A549 (cell line): ENCODE results near the gene PSMB8. TPM values are rescaled to one million over a fixed set of nuclear protein-coding genes. Genes with fewer than 3 reads are reported as not detected.

Source experiments
- ATAC-seq, 2 experiments: fragments of 200-7000 bp in 1 of 2; fragments of >200 bp in 1 of 2; cut with Nextera tagmentation in 1 of 2; cut with Tn5 transposase in 1 of 2; 3 replicates each; pipeline versions ENCODE4 v1.8.0 to v1.9.1; 2018 to 2020; ENCODE audit warnings: mild to moderate bottlenecking in 1 of 2, moderate library complexity in 1 of 2
- CTCF ChIA-PET: fragments of 300-600 bp; sonication (Branson Sonifier 250); formaldehyde crosslinking; extraction: SDS; loops from one replicate; lab custom pipeline; 2021; ENCODE audit warnings: antibody characterized with exemption, inconsistent platforms; lab: Yijun Ruan, JAX
- POLR2A ChIA-PET: fragments of 350-600 bp; formaldehyde crosslinking; extraction: SDS; loops from one replicate; lab custom pipeline; 2021; ENCODE audit warnings: antibody characterized with exemption, inconsistent platforms; lab: Yijun Ruan, JAX
- DNase-seq, 2 experiments: peaks; one replicate each; pipeline versions ENCODE4 v3.0.0 to v3.0.0-alpha.2; 2011 to 2016; ENCODE audit warnings: low read depth in 1 of 2, low spot score in 1 of 2
- FAIRE-seq: peaks from 2 replicates; lab custom pipeline; 2011; peaks lifted over from hg19 to GRCh38; lab: Jason Lieb, UNC
- H3K27ac ChIP-seq, 2 experiments: fragments of >200 bp; sonication (Bioruptor Twin); formaldehyde crosslinking; 3 replicates each; pipeline ENCODE4 v1.5.1; 2016 to 2017
- H3K4me1 ChIP-seq: fragments of >200 bp; sonication (Bioruptor Twin); formaldehyde crosslinking; 3 replicates; pipeline ENCODE4 v1.6.1; 2016
- H3K4me2 ChIP-seq: fragments of >200 bp; sonication (Bioruptor Twin); formaldehyde crosslinking; 3 replicates; pipeline ENCODE4 v1.6.1; 2016
- H3K4me3 ChIP-seq: fragments of >200 bp; sonication (Bioruptor Twin); formaldehyde crosslinking; 3 replicates; pipeline ENCODE4 v1.5.1; 2016
- H3K9me3 ChIP-seq: fragments of >200 bp; sonication (Bioruptor Twin); formaldehyde crosslinking; 3 replicates; pipeline ENCODE4 v1.6.1; 2016
- BHLHE40 ChIP-seq: IDR thresholded peaks from 2 replicates; pipeline ENCODE4 v1.6.1; 2012; ENCODE audit warnings: low read depth, low read length, inconsistent platforms
- EHF ChIP-seq: fragments of 250-450 bp; sonication (Bioruptor Pico); IDR thresholded peaks from 2 replicates; pipeline ENCODE4 v1.5.0; 2020; ENCODE audit warnings: mild to moderate bottlenecking
- EP300 ChIP-seq, 2 experiments: fragments of >200 bp; sonication (Bioruptor Twin); formaldehyde crosslinking; IDR thresholded peaks; 2 replicates in 1 of 2; 3 replicates in 1 of 2; pipeline ENCODE4 v1.6.1; 2016 to 2017
- FOSB ChIP-seq: fragments of 250-450 bp; sonication (Bioruptor Pico); IDR thresholded peaks from 2 replicates; pipeline ENCODE4 v1.5.0; 2020; ENCODE audit warnings: mild to moderate bottlenecking, moderate library complexity
- FOSL2 ChIP-seq, 2 experiments: fragments of 450-650 bp in 1 of 2; fragments of >200 bp in 1 of 2; sonication (Bioruptor Twin) in 1 of 2; formaldehyde crosslinking; IDR thresholded peaks; 2 replicates each; pipeline versions ENCODE4 v1.5.0 to v1.6.1; 2016 to 2020; ENCODE audit warnings: mild to moderate bottlenecking in 1 of 2, moderate library complexity in 1 of 2
- FOXS1 ChIP-seq: fragments of 250-450 bp; sonication (Bioruptor Pico); IDR thresholded peaks from 2 replicates; pipeline ENCODE4 v1.5.0; 2020; ENCODE audit warnings: mild to moderate bottlenecking, moderate library complexity
- GATA3 ChIP-seq: IDR thresholded peaks from 2 replicates; pipeline ENCODE4 v1.6.1; 2012; ENCODE audit warnings: borderline replicate concordance
- HOXA7 ChIP-seq: fragments of 250-450 bp; sonication (Bioruptor Pico); IDR thresholded peaks from 2 replicates; pipeline ENCODE4 v1.5.0; 2020; ENCODE audit warnings: mild to moderate bottlenecking, moderate library complexity
- HOXB13 ChIP-seq: fragments of 250-450 bp; sonication (Bioruptor Pico); IDR thresholded peaks from 2 replicates; pipeline ENCODE4 v1.5.0; 2020; ENCODE audit warnings: low read depth, mild to moderate bottlenecking, moderate library complexity
- HOXB5 ChIP-seq: fragments of 250-450 bp; sonication (Bioruptor Pico); IDR thresholded peaks from 2 replicates; pipeline ENCODE4 v1.5.0; 2020; ENCODE audit warnings: mild to moderate bottlenecking, moderate library complexity
- KDM1A ChIP-seq: fragments of 200-600 bp; sonication (generic); IDR thresholded peaks from 2 replicates; pipeline ENCODE4 v1.6.1; 2016; ENCODE audit warnings: low read depth, mild to moderate bottlenecking
- MYC ChIP-seq: IDR thresholded peaks from 2 replicates; pipeline ENCODE4 v1.6.1; 2012; ENCODE audit warnings: mild to moderate bottlenecking, inconsistent platforms, low read length, improper control_type of control experiment, borderline replicate concordance
- NPAS2 ChIP-seq: fragments of 250-450 bp; sonication (Bioruptor Pico); IDR thresholded peaks from 2 replicates; pipeline ENCODE4 v1.8.0; 2022; ENCODE audit warnings: mild to moderate bottlenecking, moderate library complexity, borderline replicate concordance
- PHF8 ChIP-seq: fragments of 200-600 bp; sonication (generic); IDR thresholded peaks from 2 replicates; pipeline ENCODE4 v1.6.1; 2016; ENCODE audit warnings: low read depth, mild to moderate bottlenecking, antibody characterized with exemption, moderate library complexity, borderline replicate concordance
- POLR2AphosphoS2 ChIP-seq: conservative IDR thresholded peaks from 2 replicates; pipeline ENCODE4 v1.6.1; 2012; ENCODE audit warnings: low read length, improper control_type of control experiment, inconsistent platforms
- RAD21 ChIP-seq, 2 experiments: fragments of >200 bp in 1 of 2; sonication (Bioruptor Twin) in 1 of 2; formaldehyde crosslinking in 1 of 2; IDR thresholded peaks in 1 of 2; conservative IDR thresholded peaks in 1 of 2; 2 replicates in 1 of 2; 3 replicates in 1 of 2; pipeline ENCODE4 v1.6.1; 2012 to 2018; ENCODE audit warnings: inconsistent platforms in 1 of 2
- RARB ChIP-seq: fragments of 250-450 bp; sonication (Bioruptor Pico); IDR thresholded peaks from 2 replicates; pipeline ENCODE4 v1.8.0; 2021; ENCODE audit warnings: mild to moderate bottlenecking, moderate library complexity
- SMC3 ChIP-seq: fragments of >200 bp; sonication (Bioruptor Twin); formaldehyde crosslinking; IDR thresholded peaks from 3 replicates; pipeline ENCODE4 v1.6.1; 2018; ENCODE audit warnings: inconsistent platforms
- SREBF2 ChIP-seq: fragments of 450-650 bp; IDR thresholded peaks from 2 replicates; pipeline ENCODE4 v1.6.1; 2014; ENCODE audit warnings: mild to moderate bottlenecking, moderate library complexity
- ZC3H11A ChIP-seq: fragments of 450-650 bp; IDR thresholded peaks from 2 replicates; pipeline ENCODE4 v1.6.1; 2014; ENCODE audit warnings: antibody characterized with exemption, mild to moderate bottlenecking
- ZFP36 ChIP-seq: fragments of 450-650 bp; IDR thresholded peaks from 2 replicates; pipeline ENCODE4 v1.6.1; 2014; ENCODE audit warnings: borderline replicate concordance; ENCODE audit not compliant: partially characterized antibody
- ZSCAN20 ChIP-seq: fragments of 250-450 bp; sonication (Bioruptor Pico); IDR thresholded peaks from 2 replicates; pipeline ENCODE4 v1.8.0; 2022; ENCODE audit warnings: mild to moderate bottlenecking, moderate library complexity
- WGBS: methylation state at CpG from one replicate; pipeline ENCODE4 v1.1.6; 2017; ENCODE audit errors: missing lambda C conversion rate; 5-methylcytosine and 5-hydroxymethylcytosine counted together
- polyA plus RNA-seq, 4 experiments: library from polyadenylated mRNA; depleted of rRNA in 3 of 4; stranded (reverse); fragments of >200 nt; fragmentation: RNase III in 1 of 4; extraction: RNeasy Plus Mini Kit Qiagen cat#74134 plus additional on column Dnase treatment in 1 of 4; gene quantifications; 2 replicates in 3 of 4; 3 replicates in 1 of 4; pipeline ENCODE4 v1.2.3, GENCODE V29; 2011 to 2017
- TF ChIP-seq, protein P1 (sequence below): fragments of >200 bp; sonication (Bioruptor Twin); formaldehyde crosslinking; IDR thresholded peaks from 2 replicates; pipeline ENCODE4 v1.6.1; 2016
- TF ChIP-seq, protein P2 (sequence below): fragments of 450-650 bp; IDR thresholded peaks from 2 replicates; pipeline ENCODE4 v1.6.1; 2014; ENCODE audit warnings: antibody characterized with exemption
- TF ChIP-seq, protein P3 (sequence below): fragments of 150-350 bp; IDR thresholded peaks from 2 replicates; pipeline ENCODE4 v1.6.1; 2014; ENCODE audit warnings: low read depth, mild to moderate bottlenecking, low read length

Gene PSMB8
- polyA plus RNA-seq, 2 of the 4 experiments (the other 2 are of a cell fraction): 14.6 to 20.2 TPM

DNA sequence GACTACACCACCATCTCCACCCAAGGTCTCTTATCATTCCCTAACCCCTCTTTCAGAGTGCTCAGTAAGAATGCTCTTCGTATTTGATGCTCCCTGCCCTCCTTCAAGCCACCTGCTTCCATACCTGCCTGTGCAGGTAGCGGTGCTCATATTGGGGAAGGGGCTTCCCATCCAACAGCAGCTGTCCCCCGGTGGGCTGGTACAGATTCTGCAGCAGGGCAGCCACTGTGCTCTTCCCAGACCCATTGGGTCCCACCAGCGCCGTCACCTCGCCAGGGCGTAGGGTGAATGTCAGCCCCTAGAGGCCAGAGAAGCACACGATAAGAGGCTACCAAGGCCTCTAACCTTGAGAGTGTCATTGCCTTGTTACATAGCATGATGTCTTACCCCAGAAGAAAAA, 3.9 kb upstream of the PSMB8 start:
- FAIRE-seq (no peak), ATAC-seq (no peak), DNase-seq (no peak)
- peaks cover 9% of the 10 kb centered on the region; the same call in 2 of the 3 replicates for H3K4me1 ChIP-seq
- H3K4me2 ChIP-seq: no peak overlapping the region
- WGBS: 98% methylated on average over 6 of the region's 8 CpGs
- POLR2A ChIA-PET: no interaction called here
- no peak for TF ChIP-seq HOXB13 (CRISPR knock-in tag)
- no peaks in the 10 kb centered on the region for H3K9me3 ChIP-seq
- no peak overlapping the region for H3K27ac ChIP-seq
- no peak overlapping the region for H3K4me3 ChIP-seq
- CTCF ChIA-PET: interaction anchor here (1.6 to 10.9 kb wide), 2 partner anchors 9 to 21 kb away, joined by 5 to 253 read pairs; partner anchors contain the start of gene TAP2

DNA sequence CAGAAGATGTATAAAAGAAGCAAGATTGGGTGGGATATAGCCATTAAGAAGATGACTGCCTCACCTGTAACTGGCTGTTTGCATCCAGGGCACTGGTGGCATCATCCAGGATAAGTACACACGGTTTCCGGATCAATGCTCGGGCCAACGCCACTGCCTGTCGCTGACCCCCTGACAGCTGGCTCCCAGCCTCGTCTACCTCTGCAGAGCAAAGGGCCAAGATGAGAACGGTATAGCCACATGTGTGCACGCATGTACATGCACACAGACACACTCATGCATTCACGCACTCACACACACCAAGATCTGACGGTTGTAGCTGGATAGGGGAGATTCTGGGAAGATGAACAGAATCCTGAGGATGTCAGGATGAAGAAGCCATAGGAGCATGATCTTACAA, 3.2 kb upstream of the PSMB8 start:
- CTCF ChIA-PET: interaction anchor here (1.6 to 10.9 kb wide), 3 partner anchors 9 to 22 kb away, joined by 5 to 253 read pairs (median 225); partner anchors contain the start of genes PSMB9, TAP1 and TAP2
- Histone ChIP-seq H3K9me3 (no peaks in the 10 kb centered on the region), H3K4me2 (no peak overlapping the region), H3K4me3 (no peak overlapping the region), H3K4me1 (peaks cover 5% of the 10 kb centered on the region; the same call in 1 of the 3 replicates), H3K27ac (no peak overlapping the region)
- POLR2A ChIA-PET: no interaction called here
- no peak for FAIRE-seq
- ATAC-seq: no peak
- WGBS: 95% methylated on average over 10 of the region's 10 CpGs
- TF ChIP-seq HOXB13 (CRISPR knock-in tag) (no peak), RAD21 (conservative IDR thresholded peaks at IDR 0.05 in 1 of 2, IDR thresholded peaks at IDR 0.05 in 1 of 2) (no peak), FOXS1 (CRISPR knock-in tag) (no peak), HOXA7 (no peak), KDM1A (no peak), POLR2AphosphoS2 (no peak), ZFP36 (no peak), ZC3H11A (no peak), PHF8 (no peak), ZSCAN20 (CRISPR knock-in tag) (no peak), EP300 (IDR thresholded peaks at IDR 0.05) (no peak), HOXB5 (CRISPR knock-in tag) (no peak), SMC3 (no peak), FOSB (no peak), RARB (CRISPR knock-in tag) (no peak)
- TF ChIP-seq, protein P1, sequence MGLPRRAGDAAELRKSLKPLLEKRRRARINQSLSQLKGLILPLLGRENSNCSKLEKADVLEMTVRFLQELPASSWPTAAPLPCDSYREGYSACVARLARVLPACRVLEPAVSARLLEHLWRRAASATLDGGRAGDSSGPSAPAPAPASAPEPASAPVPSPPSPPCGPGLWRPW: no peak
- TF ChIP-seq, protein P2, sequence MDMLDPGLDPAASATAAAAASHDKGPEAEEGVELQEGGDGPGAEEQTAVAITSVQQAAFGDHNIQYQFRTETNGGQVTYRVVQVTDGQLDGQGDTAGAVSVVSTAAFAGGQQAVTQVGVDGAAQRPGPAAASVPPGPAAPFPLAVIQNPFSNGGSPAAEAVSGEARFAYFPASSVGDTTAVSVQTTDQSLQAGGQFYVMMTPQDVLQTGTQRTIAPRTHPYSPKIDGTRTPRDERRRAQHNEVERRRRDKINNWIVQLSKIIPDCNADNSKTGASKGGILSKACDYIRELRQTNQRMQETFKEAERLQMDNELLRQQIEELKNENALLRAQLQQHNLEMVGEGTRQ: no peak
- no peak for DNase-seq

DNA sequence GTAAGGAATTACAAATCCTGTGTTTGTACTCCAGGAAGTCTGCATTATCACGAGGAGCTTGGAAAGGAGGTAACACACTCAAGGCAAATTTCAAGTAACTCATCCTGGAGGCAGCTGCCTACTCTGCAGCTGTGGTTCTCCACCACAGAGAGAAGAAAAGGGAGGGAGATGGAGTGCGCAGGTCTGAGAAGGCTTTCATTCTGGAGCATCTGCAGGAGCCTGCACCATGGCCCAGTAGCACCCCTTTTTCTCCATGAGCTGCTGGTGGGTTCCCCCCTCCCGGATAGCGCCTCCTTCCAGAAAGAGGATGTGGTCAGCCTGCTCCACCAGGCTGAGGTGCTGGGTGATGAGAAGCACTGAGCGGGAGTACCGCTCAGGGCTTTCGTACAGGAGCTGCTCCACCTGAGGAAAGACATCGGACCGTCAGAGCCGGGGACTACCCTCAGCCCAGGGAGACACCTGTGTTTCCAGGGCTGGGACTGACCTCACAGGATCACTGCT, 1.6 kb upstream of the PSMB8 start:
- no peak for FAIRE-seq

DNA sequence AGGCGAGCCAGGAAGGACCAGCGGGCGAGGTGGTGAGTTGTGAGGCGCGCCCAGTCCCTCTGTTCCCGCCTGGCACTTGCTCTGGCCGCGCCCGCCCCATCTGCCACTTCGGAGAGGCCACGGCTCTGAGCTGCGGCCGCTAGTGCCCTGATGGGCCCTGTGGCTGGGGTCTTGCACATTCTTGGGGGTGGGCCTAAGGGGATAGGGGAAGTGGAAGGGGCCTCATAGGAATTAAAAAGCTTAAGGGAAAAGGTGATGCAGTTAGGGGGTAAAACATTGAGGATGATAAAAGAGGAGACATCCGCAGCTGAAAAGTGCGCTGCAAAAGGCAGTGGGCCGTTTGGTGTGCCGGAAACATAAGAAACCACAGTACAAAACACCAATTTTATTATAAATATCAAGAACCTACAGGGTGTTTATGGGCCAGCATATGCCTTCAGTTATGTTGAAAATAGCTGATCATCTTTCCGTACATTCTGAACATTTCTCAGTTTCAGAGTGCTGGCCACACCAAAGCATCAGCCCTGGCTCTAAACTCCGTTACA, 1.1 kb upstream of the PSMB8 start:
- WGBS: 91% methylated on average over 8 of the region's 19 CpGs
- peak overlapping the region; percentile 82 for H3K4me2 ChIP-seq
- H3K4me1 ChIP-seq: 0 out of 3 replicates have a peak, but pooled peaks cover 5% of the 10 kb centered on the region
- ChIA-PET POLR2A (interaction anchor here (0.7 to 2.5 kb wide), 2 partner anchors 9 to 23 kb away, joined by 3 to 16 read pairs; partner anchors contain the start of genes PSMB9 and TAP1), CTCF (interaction anchor here (0.6 to 10.9 kb wide), 6 partner anchors 12 to 140 kb away, joined by 3 to 253 read pairs (median 6); partner anchors contain the start of genes PSMB9 and TAP1)
- FAIRE-seq (no peak), ATAC-seq (no peak), DNase-seq (no peak)
- no peak overlapping the region for H3K4me3 ChIP-seq
- H3K9me3 ChIP-seq: no peaks in the 10 kb centered on the region
- no peak overlapping the region; a peak in 1 of 6 replicates for H3K27ac ChIP-seq
- TF ChIP-seq FOSL2 (IDR thresholded peaks at IDR 0.05) (no peak), FOSL2 (CRISPR knock-in tag; IDR thresholded peaks at IDR 0.05) (no peak), GATA3 (no peak), BHLHE40 (no peak), MYC (no peak), SREBF2 (no peak), EHF (CRISPR knock-in tag) (no peak), NPAS2 (CRISPR knock-in tag) (no peak)
- TF ChIP-seq, protein P2: no peak
- TF ChIP-seq, protein P3, sequence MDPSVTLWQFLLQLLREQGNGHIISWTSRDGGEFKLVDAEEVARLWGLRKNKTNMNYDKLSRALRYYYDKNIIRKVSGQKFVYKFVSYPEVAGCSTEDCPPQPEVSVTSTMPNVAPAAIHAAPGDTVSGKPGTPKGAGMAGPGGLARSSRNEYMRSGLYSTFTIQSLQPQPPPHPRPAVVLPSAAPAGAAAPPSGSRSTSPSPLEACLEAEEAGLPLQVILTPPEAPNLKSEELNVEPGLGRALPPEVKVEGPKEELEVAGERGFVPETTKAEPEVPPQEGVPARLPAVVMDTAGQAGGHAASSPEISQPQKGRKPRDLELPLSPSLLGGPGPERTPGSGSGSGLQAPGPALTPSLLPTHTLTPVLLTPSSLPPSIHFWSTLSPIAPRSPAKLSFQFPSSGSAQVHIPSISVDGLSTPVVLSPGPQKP: no peak

More for the DNA sequence above, 1.6 kb upstream of the PSMB8 start:
- Histone ChIP-seq H3K9me3 (no peaks in the 10 kb centered on the region), H3K4me1 (0 out of 3 replicates have a peak, but pooled peaks cover 5% of the 10 kb centered on the region), H3K4me2 (no peak overlapping the region), H3K4me3 (no peak overlapping the region), H3K27ac (no peak overlapping the region)
- no peak for TF ChIP-seq ZC3H11A
- POLR2A ChIA-PET: interaction anchor here (0.7 to 2.5 kb wide), 2 partner anchors 8 to 23 kb away, joined by 3 to 16 read pairs; partner anchors contain the start of genes PSMB9 and TAP1
- CTCF ChIA-PET: interaction anchor here (0.6 to 10.9 kb wide), 7 partner anchors 12 to 139 kb away, joined by 3 to 253 read pairs (median 4); partner anchors contain the start of genes HLA-DMA, PSMB9 and TAP1
- ATAC-seq: no peak
- 50% methylated on average over 2 of the region's 10 CpGs for WGBS
- DNase-seq: no peak
